Epithelial cell of esophagus (primary cell): ENCODE results near the gene UMAD1.

Source experiments
- DNase-seq: peaks from one replicate; pipeline ENCODE4 v3.0.0; 2010; ENCODE audit warnings: low read depth
- H3K4me3 ChIP-seq: 2 replicates; pipeline ENCODE4 v1.5.1; 2011; ENCODE audit warnings: mild to moderate bottlenecking, low read length, control low read depth
- TF ChIP-seq, protein P1 (sequence below): IDR thresholded peaks from 2 replicates; pipeline ENCODE4 v1.5.1; 2011; ENCODE audit warnings: low read depth, mild to moderate bottlenecking, low read length, control low read depth, inconsistent platforms; ENCODE audit not compliant: insufficient read depth; ENCODE audit errors: missing control alignments

Gene UMAD1

DNA sequence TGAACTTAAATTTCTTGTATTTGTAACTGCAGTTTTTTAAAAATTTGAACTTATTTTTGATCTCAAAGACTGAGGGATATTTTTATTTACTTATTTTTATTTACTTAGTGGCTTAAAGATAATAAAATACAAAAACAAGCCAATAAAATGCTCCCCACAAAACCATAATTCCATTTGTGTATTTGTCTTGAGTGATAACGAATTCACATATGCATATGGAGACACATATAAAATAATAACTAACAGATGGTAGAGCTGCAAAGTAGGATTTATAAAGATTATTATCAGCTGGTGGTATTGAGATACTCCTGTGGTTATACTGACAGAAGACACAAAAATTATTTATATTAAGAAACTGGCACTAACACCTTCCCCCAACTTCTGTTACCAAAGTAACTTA, 168.1 kb downstream of the UMAD1 start:
- DNase-seq = no peak
- TF ChIP-seq, protein P1, sequence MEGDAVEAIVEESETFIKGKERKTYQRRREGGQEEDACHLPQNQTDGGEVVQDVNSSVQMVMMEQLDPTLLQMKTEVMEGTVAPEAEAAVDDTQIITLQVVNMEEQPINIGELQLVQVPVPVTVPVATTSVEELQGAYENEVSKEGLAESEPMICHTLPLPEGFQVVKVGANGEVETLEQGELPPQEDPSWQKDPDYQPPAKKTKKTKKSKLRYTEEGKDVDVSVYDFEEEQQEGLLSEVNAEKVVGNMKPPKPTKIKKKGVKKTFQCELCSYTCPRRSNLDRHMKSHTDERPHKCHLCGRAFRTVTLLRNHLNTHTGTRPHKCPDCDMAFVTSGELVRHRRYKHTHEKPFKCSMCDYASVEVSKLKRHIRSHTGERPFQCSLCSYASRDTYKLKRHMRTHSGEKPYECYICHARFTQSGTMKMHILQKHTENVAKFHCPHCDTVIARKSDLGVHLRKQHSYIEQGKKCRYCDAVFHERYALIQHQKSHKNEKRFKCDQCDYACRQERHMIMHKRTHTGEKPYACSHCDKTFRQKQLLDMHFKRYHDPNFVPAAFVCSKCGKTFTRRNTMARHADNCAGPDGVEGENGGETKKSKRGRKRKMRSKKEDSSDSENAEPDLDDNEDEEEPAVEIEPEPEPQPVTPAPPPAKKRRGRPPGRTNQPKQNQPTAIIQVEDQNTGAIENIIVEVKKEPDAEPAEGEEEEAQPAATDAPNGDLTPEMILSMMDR = no peak
- no peak overlapping the region for H3K4me3 ChIP-seq

DNA sequence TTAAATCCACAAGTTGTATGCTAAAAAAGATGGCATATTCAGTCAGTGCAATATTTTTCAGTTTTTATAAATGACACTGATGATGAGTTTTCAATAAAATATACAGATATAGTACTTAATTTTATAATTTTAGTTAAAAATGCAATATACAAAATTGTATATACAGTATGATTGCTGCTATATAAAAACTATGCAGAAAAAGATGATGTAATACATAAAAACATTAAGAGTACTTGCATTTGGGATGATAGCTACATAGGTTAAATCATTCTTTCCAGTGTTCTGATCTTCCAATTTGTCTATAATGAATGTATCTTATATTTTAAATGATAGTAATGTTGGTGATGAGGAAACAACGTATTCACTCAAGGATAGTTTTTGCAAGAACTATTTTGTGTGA, 169.8 kb downstream of the UMAD1 start:
- no peak for DNase-seq
- no peak overlapping the region for H3K4me3 ChIP-seq
- TF ChIP-seq, protein P1 = no peak

DNA sequence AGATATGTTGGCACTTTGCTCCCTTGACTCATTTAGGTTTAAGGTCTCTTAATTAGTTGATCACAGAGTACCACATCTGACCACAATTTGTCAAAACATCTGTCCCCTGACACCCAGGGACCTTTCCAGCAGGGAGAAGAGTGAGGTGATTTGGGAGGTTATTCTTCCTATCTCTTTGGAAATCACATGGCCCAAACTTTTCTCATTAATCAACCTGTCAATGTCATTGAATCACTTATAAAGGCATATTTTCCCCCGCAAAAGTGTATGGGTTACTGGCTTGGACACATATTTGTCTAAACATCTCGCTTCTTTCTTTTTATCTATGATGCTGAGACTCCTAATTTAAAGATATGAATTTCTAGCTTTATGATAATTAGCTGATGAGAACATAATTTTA, 170.3 kb downstream of the UMAD1 start:
- no peak overlapping the region for H3K4me3 ChIP-seq
- TF ChIP-seq, protein P1 = no peak
- no peak for DNase-seq

DNA sequence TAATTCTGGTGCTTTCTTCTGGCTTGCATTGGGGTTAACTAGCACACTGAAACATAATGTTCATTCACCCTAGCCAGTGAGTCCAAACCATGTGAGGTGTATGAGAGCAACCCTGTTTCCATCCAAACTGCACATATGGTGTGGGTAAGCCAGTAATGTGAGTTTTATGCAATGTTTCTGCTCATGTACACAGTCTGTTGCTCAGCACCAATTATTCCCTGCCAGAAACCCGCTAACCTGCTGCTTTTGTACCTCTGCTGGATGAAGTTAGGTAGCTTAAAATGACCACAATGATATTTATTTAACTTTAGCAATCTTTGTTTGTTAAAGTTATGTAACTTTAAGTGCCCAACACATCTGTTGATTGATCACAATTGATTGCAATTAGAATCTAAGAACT, 171.6 kb downstream of the UMAD1 start:
- no peak for DNase-seq
- TF ChIP-seq, protein P1 = no peak
- no peak overlapping the region for H3K4me3 ChIP-seq

DNA sequence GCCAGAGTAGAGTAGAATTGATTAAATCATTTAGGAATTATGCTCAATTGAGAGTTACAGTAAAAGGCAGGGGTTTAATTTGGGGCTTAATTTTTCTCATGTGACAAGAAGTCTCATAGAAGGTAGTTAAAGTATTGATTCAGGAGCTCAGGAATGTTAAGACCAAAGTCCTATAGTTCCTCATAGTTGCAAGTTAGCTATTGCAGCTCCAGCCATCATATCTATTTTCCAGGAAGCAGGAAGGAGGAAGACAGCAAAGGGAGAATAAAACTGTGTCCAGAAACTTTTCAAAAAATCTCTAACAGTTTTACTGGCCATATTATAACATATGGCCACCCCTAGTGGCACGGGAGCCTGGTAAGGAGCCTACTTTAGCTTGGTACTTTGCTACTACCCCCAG, 174.8 kb downstream of the UMAD1 start:
- DNase-seq = no peak
- H3K4me3 ChIP-seq = no peak overlapping the region
- TF ChIP-seq, protein P1 = no peak

DNA sequence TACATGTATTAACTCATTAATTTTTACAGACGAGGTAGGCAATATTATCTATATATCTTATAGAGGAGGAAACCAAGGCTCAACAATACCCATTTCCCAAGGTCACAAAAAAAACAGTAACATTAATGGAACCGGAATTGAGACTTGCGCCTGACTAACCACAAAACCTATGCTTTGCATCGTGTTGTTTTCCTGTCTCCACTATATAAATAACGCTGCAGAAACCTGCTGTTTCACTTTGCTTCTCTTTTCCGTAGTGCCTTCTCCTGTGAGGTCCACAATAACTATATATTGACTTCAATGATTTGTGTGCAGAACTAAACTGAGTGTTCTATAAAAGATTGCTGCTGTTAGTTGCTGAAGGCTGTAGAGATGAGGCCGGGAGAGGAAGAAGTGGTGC, 175.5 kb downstream of the UMAD1 start:
- TF ChIP-seq, protein P1 = no peak
- H3K4me3 ChIP-seq = no peak overlapping the region
- DNase-seq = no peak

DNA sequence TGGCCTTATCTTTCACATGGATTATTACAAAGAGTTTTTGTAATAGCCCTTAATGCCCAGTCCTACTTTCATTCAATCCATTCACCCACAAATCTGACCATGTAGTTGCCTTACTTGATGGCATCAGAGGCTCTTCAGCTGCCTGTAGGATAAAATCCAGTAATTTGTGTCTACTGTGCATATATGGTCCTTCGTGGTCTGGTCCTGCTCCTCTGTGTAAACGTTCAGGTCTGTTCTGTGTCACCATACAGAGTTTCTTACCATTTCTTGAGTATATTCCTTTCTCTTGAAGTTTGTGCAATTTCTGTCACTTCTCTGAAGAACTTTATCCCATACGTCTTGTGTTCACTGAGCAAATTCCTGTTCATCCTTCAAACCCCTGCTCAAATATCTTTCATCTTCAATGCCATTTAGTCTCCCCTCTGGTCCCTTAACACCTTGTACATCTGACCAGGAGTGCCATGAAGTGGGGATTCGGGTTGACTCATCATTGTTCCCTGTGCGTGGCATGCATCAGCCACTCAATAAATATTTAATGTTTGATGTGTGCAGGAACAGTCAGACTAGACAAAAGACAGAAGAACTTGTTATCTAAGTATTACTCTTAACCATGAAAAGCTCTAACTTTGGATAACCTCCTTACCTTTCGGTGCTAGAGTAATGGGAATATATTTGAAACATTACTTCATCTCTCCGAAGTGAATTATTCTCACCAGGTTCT, 176.4 kb downstream of the UMAD1 start:
- TF ChIP-seq, protein P1 = no peak
- H3K4me3 ChIP-seq = no peak overlapping the region
- DNase-seq = no peak
